HG03558 (cell line): ENCODE measurements around the gene SLU7.

Experiments used
- ATAC-seq: cut with Tn5 transposase; IDR thresholded peaks from one replicate; pipeline ENCODE4 v1.9.1; 2021; ENCODE audit warnings: moderate number of reproducible peaks; ENCODE audit not compliant: unreplicated experiment; ENCODE audit errors: extremely low read depth

SLU7 gene

DNA sequence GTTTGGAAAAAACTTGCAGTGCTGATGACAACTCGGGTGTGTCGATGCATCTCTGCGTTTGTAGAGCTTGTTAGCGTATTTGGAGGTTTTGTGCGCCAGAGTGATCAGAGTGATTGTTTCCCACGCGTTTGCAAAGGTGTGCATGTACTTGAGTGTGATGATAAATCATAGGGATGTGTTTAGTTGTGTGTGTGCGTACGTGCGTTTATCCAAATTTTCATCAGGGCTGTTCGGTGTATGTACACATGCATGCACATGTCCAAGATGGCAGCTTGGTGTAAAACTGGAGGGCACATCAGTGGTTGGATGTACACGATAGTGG is 48.2 kb downstream of the SLU7 start:
- no peak for ATAC-seq

DNA sequence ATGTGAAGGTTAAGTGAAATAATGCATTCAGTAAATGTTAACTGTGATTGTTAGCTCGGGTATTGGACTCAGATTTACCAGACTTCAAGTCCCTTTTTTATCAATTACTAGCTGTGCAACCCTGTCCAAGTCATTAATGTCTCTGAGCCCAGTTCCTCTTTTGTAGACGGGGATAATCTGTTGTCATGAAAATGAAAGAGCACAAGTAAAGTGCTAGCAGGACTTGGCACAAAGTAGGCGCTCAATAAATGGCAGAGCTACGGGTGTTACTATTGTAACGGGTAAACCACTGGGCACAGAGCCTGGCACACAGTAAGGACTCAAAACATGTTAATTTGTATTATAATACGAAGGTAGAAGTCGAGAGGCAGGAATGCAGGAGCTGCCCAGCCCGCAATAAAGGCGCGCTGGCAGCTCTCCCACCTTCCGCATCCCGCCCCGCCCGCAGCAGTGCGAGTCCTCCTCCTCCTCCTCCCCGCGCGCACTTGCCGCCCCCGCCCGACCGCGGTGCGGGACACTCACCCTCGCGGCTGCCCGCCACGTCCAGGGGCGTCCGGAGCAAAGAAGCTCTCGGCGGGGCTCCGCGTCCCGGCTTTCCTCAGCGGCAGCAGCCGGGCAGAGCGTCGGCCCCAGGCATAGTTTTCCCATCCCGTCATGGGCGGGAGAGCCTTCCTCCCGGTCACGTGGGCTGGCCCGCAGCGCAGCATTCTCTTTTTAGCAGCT is 48.7 kb downstream of the SLU7 start, which contains the start of gene C1QTNF2:
C1QTNF2 (minus strand) TSS at position 637 of the 723 bp plus-strand sequence. CDS start 15,615 bp downstream, outside the sequence.
- ATAC-seq: no peak

DNA sequence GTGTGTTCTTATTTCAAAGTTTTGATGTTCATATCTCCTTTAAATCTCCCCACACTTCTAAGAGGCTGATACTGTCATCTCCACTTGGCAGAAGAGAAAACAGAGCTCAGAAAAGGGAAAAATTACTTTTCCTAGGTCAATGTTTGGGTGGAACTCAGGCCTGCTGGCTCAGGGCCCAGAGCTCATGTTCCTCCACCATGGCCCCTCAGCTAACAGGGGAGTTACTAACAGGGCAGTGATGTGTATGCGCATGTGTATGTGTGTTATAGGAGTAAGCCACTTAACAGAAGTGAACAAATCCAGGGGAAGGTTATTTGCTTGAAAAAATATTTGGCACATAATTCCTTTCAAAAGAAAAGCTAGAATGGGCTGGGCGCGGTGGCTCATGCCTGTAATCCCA is 51.0 kb downstream of the SLU7 start:
- ATAC-seq: no peak

DNA sequence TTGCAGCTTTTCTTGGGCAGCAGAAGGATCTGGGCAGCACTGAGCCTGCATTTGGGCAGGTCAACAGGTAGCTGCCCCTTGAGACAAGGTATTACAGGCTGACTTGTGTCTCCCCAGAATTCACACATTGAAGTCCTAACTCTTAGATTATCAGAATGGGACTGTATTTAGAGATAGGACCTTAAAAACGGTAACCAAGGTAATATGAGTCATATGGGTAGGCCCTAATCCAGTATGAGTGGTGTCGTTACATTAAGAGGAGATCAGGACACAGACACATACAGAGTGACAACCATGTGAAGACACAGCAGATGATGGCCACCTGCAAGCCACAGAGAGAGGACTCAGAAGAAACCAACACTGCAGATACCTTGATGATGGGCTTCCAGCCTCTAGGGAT is 51.6 kb downstream of the SLU7 start:
- ATAC-seq: no peak

DNA sequence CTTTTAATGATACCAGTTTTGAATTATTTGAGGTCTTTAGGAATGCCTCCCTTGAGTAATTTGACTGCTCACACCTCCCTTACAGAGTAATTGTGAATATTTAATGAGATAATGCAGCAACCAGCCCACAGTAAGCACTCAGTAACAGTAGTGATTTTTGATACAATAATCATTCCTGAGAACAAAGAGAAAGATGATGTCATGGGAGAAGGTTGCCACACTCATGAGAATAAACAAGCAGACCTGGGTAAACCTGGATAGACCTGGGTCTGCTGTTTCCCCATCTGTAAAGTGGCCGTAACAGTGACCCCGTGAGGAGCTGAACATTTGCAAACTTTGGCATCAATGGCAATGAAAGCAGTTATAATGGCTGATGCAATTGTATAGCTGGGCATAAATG is 52.7 kb downstream of the SLU7 start:
- ATAC-seq: no peak

DNA sequence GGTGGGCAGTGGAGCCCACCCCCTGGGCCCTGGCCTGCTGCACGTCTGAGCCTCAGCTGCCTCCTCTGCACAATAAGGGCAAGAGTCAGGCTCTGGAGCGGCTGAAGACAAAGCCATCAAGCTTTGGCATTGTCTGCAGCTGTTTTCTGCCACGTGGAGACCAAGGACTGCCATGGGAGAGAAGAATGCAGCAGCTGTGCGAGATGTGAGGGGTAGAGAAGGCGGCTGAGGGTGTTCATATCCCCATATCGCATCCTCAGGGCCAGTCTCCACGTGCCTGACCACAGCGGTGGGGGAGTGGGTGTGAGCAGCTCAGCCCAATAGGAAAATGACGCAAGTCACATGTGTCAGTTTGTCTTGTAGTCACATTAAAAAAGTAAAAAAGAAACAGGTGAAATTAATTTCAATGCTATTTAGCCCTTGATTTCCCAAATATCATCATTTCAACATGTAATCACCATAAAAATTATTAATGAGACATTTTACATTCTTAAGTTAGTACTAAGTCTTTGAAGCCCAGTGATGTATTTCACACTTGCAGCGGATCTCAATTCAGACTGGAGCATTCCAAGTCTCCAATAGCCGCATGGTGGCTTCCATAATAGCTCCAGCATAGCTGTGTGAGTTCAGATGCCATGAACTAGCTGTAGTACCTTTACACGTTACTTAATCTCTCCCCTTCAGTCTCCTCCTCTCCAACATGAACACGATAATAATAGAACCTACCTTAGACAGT is 55.1 kb downstream of the SLU7 start:
- ATAC-seq: no peak

DNA sequence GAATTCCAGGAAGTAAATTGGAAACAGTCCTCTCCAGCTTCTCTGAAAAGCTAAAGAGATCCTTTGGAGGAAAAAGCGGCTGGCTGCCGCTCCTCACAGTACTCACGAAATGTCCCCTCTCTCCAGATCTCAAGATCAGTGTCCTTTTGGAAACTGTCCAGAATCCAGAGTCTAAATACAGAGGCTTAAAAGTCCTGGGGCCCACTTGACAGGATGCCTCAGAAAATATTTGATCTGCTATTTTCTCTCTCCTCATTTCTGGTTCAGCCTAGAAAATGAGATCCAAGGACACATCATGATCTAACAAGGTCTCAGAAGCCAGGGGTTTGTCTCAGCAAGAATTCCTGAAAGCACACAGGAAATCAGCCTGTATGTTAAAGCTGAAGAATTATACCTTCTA is 55.7 kb downstream of the SLU7 start:
- ATAC-seq: no peak

DNA sequence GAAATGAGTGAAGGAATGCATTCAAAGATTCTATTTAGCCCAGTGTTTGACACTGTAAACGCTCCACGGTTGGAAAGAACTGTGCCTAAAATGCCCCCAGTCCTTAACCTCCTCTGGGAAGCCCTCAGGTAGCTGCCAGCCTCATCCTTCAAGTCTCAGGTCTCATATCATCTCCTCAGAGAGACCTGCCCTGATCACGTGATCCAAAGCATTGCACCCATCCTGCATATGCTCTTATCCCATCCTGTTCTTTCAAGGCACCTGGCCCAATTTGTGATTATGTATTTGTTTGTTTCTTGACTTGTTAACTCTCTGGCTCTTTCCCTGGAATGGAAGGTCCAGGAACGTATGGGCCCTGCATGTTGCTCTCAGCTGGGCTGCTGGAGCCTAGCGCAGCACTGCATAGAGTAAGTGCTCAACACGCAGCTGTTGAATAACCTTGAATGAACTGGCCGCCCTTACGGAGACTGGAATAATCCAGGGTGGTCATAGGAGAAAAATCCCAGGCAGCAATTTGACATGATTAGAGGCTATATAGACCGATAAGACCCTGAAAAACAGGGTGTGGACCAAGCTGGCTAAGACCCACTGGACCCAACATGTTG is 57.2 kb downstream of the SLU7 start:
- ATAC-seq: no peak

DNA sequence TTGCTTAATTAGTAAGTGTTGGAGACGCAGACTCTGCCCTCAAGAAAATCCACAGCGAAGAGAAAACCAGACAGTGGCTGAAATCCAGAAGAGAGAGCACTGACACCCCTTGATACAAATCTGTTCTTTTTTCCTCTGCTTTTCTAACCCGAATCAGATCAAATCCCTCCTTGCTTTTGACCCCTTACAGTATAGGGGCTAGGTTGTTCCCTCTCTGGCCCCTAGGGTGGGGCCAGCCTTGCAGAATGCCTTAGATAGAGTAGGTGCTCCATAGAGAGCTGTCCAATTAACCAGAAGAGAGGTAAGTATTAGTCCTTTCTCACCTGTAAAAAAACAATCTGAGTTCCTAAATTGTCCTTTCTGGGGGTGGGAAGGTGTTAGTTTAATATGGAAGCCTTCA is 58.6 kb downstream of the SLU7 start:
- ATAC-seq: no peak

DNA sequence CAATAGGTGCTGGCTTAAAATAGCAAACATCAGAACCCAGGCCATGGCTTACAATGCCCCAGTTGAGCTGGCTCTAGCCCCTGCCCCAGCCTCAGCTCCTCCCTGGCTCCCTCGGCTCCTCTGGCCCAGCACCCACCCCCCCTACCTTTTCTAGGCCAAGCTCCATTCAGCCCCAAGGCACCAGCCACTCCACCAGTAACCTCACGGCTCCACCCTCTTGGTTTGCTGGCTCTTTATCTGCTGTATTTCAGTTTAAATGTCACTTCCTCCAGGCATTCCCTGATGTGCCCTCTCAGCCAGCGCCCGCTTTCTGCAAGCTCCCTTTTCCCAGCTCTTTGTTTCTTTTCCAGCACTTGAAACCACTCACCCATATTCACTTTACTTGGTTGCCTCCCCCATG is 59.1 kb downstream of the SLU7 start:
- ATAC-seq: no peak

DNA sequence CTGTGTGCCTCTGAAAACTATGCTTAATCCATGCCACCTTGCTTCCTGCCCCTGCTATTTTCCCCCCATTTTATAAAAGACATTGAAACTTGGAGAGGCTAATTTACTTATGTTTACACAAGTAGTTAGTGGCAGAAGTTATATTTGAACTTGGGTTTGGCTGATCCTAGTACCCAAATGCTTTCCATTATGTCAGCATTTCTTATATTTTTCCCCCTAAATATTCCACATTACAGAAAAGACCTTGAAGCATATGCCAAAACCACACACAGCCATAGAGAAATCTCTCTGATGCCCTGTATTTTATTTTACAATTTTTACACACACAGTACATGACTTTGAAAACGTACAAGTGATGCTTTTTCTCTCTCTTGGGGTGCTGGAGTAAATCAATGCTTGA is 59.6 kb downstream of the SLU7 start:
- no peak for ATAC-seq

DNA sequence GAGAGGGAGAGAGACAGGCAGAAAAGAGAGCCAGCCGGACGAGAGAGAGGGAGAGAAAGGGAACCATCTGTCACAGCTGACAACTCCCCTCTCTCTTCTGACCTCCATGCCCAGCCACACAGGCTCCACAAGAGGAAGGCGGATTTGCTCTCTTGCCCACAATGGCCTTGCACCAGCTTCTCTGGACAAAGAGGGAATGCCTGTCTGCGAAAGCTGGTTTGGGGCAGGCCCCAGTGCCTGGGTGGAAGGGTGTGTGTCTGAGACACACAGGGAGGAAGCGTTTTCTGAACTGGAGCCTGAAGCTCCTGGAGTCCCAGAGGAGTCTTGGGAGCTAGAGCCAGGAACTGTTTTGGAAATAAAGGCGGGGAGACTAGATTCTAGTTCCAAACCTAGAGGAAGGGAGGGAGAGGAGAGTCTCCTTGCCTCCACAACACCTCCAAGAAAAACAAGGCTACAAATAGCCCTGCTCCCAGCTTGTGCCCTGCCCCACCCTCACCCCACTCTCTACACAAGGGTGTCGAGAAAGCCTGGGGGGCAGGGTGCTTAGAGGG is 60.9 kb downstream of the SLU7 start:
- no peak for ATAC-seq

DNA sequence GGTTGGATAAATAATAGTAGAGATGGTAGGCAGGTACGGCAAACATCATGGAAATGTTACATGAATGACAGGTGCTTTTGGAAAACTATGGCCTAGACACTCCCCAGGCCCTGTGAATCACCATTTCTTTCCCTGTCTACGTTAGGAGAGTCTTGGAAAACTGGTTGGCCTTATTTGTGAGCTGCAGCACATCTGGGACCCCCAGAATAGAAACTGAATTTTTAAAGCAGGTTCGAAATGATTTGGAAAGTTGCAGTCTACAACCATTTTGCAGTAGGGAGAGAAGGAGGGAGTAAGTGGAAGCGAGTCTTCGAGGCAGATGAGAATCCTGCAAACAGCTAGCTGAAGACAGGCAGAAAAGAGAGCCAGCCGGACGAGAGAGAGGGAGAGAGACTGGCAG is 61.5 kb downstream of the SLU7 start:
- ATAC-seq: no peak

DNA sequence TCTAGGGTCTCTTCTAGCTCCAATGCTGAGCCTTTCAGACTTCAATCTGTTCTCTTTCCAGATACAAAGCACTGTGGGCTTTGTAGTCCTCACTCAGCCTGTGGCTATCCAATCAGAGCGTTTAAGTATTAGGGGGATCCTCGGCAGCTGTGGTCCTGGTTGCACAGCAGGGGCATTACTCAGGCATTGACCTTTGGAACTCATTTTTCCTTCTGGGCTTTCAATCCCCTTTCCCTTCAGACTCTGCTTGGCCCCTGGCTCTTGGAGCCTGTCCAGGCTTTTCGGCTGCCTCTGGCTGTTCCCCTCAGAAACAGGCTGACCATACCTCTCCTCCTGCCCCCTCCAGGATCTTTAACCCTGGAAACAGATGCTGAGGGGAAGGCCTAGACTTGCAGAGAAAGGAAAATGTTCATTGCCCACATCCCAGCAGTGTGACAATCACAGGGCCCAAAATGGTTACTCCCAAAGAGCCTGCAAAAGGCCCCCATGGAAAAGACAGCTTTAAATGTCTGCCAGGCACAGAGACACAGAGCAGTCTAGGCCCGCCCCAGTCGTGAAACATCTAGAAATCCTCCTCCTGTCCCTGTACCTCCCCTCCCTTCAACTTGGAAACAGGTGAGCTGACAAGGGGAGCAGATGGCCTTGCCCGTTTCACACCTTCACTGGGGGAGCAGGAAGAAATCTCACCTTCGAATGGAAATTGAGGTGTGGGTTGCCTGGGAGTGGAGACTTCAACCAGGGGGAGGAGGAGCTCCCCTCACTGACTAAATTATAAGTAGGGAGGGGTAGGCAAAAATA is 62.1 kb downstream of the SLU7 start:
- no peak for ATAC-seq

DNA sequence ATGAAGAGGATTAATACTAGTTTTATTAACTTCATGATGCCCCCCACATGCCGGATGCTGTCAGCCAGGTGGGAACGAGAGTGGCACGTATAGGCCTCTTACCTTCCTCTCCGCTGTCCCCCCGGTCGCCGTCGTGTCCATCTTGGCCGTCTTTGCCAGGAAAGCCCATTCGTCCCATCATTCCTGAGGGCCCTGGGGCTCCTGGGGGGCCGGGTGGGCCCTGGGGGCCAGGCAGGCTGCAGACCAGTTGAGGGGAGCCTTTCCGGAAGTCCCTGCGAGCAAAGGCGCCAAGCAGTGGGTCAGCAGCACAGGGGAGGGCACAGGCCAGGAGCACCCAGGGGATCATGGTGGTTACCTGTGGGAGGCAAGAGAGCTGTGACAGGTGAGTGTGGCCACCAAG is 64.2 kb downstream of the SLU7 start:
- no peak for ATAC-seq

DNA sequence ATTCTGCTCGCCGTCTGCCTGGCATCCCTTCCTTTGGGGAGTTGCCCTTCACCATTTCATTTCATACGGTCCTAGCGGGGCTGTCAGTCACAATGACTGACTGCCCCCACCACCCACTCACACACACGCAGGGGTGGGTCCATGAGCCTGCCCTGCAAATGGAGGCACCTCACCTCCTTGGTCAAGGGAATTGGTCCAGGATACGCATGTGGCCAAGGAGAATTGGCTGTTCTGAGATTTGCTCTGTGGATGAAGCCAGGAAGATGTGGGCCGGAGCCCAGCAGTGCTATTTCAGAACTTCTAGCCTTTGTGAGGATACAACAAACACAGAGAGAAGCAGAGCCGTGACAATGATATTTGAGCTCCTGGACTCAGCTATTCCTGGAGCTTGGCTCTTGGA is 65.5 kb downstream of the SLU7 start:
- no peak for ATAC-seq

DNA sequence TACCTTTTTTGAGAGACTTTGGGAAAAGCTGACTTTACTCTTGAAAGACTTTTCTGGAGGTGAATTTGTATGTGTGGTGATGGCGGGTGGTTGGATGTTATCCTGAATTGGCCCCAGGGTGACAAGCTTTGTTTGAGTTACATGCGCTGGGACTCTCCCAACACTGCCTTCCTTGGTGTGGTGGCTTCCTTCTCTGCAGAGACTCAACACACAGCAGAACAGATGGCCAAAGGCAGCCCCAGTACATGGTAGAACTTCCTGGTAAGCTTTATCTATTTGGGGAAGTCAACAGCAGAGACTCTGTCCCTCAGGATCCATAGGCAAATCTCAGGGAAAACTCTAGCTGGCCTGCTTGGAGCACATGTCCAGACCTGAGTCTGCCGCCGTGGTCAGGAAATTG is 66.6 kb downstream of the SLU7 start:
- no peak for ATAC-seq
